GM21381 (cell line): Measurements from ENCODE around the gene PHIP.

Source experiments
- ATAC-seq: cut with Tn5 transposase; IDR thresholded peaks from one replicate; pipeline ENCODE4 v1.9.1; 2021; ENCODE audit warnings: mild to moderate bottlenecking, moderate library complexity; ENCODE audit not compliant: unreplicated experiment

PHIP gene

DNA sequence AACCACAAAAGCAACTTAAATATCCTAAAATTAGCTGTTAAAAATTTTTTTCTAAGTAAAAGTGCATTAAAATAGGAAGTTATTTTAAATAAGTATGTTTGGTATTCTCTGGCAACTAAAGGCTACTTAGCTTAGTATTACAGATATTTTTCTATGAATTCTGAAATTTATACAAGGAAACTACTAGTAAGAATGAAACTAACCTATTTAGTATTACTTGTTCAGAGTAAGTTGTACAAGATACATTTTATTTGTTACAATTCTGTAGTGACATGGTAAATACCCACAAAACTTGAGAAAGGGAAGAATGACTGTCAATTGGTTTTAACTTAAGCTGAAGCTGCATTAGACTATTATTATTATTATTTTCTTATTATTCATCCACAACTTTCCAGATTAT, 6.5 kb downstream of the PHIP start:
- ATAC-seq = no peak

DNA sequence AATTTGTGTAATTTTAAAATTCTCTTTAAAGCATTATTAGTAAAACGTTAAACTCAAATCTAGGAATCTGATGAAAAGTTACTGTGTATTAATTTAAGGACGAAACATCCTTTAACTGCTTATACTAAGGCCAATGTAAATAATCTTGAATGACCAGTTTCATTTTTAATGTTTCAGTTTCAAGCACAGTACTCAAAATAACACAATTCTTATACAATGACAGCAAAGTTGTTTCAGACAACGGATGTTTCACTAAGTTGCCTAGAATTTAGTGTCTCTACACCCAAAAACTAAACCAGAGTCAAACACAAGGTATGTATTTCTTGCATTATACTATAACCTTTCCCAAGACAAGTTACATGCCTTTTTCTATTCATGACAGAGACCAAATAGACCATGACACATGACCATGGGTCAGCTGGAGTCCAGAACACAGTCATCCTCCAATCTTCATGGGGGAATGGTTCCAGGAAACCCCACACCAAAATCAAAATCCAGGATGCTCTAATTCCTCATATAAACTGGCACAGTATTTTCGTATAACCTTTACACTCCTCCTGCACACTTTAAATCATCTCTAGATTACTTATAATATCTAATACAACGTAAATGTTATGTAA, 7.7 kb downstream of the PHIP start:
- ATAC-seq = peak; percentile 78

DNA sequence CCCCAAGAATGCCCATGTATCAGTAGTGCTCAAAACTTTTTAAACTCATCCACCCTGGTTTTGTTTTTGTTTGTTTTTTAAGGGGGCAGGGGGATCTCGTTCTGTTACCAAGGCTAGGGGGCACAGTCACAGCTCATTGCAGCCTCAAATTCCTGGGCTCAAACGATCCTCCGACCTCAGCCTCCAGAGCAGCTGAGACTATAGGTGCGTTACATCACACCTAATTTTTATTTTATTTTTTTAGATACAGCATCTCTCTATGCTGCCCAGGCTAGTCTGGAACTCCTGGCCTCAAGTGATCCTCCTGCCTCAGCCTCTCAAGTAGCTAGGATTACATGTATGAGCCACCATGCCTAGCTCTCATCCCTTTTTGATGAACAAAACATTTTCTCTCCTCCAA, 11.2 kb downstream of the PHIP start:
- no peak for ATAC-seq

DNA sequence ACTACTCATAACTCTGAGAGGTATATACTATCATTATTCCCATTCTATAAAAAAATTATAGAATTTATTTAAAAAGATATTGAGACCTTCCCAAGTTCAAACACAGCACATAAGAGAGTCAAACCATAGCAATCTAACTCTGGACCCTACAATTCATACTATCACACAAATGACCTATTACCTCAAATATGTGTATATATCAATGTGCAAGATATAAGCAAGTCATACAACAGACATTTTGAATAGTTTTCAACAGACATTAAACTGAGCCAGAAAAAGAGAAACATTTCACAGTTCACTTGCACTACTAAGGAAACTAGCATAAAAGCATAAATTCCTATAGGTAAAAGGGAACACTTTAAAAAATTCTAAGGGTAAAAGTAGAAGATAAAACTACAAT, 11.7 kb downstream of the PHIP start:
- ATAC-seq = no peak

DNA sequence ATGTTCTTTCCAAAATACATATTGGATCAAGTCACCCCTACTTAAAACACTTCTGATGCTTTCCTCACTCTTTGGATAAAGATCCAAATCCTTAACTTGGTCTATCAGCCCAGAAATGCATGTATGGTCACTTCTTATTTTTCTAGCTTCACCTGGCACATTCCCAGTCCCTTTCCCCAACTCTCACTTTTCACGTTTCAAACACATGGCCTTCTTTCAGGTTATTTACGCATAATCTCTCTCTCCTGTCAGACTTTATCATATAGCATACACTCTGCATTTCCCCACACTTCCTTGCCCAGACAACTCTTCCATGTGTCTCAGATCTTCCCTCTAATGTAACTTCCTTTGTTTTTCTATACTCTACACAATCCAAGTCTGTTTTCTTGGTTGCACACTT, 12.8 kb downstream of the PHIP start:
- no peak for ATAC-seq

DNA sequence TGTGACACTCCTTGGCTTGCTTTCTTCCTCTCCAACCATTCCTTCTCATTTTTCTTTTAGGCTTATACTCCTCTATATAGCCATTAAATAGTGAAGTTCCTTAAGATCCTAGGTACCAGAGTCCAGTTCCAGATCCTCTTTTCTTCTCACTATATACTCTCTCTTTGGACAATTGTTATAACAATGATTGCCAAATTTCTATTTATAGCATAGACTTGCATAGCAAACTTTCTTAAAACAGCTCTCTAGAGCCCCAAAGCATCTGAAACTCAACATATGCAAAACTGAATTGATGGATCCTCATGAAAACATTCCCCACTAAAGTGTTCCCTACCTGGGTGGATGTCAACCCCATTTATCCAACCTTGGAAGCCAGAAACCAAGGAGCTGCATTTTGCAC, 13.4 kb downstream of the PHIP start:
- ATAC-seq = peak; percentile 59

DNA sequence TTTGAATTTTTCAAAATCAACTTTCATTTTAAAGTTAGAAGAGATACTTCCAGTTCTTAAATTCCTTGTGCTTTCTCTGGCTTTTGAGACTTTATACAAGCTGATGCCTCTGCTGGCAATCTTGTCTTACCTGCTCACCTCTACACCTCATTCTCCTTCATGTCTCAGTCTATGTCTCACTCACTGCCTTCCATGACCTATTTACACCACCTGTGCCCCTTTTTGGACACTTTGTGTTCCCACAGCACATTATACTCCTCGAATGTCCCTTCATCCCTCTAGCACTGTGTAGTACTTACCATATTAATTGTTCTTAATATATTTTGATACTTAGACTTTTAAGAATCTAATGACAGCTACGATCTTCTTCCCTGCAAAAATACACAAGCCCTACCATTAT, 15.3 kb downstream of the PHIP start:
- no peak for ATAC-seq

DNA sequence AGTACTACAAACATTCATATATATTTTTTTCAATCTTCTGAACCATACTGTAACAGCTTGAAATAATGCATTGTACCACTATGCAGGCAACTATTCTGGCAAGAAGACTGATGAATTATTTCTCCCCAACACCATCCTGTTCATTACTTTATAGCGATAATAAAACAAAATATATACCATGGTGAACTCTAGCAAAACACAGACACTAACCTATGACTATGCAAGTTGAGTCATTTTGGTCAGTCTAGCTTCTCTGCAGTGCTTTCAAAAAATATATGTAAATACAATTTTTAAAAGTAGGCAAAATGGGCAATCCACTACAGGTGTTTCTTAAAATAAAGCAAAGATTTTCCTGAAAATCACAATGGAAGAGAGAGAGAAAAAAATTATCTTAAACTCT, 20.3 kb downstream of the PHIP start:
- ATAC-seq = no peak

DNA sequence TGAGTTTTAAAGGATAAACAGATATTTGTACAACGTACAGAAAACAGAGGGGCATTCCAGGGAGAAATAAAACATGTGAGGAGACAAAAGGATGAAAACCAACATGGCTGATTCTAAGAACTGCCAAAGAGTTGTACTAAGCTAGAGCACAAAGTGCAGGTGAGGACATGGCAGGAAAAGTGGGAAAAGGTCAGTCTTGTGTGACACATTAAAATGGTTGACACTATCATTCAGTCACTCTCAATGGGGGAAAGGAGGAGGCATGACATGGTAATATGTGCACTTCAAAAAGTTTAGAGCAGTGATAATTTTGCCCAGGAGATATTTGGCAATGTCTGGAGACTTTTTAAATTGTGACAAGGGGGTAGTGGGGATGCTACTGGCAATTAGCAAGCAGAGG, 21.8 kb downstream of the PHIP start:
- ATAC-seq = no peak

DNA sequence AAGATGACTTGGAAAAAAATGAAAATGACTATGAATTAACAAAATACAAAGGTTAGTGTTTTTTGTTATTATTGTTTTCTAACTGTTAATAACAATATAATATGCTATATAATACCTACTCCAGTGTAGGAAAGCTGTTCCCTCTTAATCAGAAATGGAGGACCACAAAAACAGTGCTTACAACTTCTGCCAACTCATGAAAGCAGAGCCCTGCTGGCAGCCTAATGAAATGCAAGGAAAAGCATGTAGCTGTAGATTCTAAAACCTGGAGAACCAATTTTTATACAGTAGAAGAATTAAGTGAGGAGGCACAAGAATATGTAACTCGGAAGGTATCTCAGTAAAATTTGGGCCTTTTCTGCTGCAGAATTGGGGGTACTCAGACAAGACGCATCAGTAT, 29.4 kb downstream of the PHIP start:
- no peak for ATAC-seq

DNA sequence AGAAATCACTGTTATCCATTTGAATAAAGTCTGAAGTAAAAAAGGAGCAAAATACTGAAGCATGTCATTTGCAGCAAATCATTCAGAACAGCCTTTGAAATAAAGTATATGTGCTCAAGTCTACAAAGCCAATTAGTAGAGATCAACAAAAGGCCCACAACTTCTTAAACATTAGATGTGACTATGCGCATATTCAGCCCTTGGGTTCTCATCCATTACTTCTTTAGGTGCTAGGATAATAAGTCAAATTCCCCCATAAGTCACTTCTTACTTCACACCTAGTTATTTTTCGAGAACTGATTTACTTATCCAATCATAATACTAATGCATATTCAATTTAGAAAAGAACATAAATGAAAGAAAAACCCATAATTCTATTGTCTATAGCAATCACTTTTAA, 31.0 kb downstream of the PHIP start:
- no peak for ATAC-seq

DNA sequence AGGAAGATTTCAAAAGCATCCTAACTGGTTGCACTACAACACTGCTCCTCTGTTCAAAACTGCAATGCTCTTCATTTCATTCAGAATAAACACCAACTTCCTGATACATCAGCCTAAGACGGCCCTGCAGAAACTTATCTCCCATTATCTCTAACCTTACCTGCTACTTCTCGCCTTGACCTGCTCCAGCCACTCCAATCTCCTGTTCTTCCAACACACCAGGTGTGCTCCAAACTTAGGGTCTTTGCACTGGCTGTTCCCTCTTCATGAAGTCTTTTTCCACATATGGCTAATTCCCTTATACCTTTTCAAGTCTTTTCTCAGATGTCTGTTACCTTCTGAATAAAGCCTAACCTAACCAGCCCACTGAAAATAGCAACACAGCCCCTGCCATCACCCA, 32.1 kb downstream of the PHIP start:
- no peak for ATAC-seq

DNA sequence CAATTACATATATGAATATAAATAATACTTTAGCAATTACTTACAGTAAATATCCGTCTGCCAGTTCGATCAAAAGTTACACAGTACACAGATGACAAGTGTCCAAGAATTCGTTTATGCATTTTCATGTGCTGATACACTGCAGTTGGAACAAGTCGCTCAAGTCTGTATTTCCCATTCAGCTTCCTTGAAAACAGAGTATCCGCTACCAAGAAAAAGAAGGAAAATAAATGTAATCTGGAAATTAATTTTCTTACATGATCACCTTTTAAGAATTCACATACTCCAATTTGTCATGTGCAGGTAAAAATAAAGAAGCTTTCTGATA, 35.3 kb downstream of the PHIP start:
- no peak for ATAC-seq

DNA sequence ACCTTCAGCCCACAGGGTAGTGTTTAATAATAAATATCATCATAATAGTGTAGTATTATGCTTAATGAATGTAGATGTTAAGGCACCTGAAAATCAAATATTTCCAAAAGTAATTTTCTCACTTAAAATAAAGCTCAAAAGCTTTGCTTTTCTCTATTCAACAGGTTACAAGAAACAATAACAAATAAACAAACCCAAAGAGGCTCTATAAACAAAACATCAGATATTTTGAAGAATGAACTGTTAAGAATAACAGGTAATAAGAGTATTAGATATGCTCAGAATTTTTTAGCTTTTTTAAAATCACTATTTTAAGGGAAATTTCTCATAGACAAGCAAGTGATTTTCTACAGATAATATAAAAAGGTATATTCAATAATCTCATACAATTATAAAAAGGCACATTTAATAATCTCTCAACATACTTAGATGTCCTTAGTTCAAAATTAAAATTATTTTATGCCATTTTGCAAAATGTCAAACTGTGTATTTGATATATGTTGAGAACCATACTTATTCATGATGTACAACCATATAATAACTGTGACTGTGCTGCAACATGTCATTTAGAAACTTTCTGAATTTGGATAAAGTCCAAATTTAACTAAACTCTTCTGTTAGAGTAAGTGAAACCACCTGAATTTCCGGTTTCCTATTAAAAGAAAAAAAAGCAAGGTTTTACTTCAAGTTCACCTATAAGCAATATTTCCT, 35.8 kb downstream of the PHIP start:
- ATAC-seq = peak; percentile 69

DNA sequence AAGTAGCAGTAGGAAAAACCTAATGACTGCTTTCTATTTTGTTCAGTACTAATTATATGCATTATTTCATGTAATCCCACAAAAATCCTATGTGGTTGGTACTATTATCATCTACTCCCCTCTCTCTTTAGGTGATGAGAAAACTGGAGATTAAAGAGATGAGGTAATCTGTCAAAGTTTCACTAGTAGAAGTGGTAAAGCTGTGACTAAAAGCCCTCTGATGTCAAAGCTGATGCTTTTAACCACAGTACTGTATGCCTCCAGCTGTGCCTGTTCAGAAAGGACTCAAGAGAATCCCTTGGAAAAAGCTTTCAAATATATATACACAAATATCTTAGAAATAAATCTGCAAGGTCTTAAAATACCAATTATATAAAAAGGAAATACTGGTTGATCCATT, 38.0 kb downstream of the PHIP start:
- peak; percentile 81 for ATAC-seq

DNA sequence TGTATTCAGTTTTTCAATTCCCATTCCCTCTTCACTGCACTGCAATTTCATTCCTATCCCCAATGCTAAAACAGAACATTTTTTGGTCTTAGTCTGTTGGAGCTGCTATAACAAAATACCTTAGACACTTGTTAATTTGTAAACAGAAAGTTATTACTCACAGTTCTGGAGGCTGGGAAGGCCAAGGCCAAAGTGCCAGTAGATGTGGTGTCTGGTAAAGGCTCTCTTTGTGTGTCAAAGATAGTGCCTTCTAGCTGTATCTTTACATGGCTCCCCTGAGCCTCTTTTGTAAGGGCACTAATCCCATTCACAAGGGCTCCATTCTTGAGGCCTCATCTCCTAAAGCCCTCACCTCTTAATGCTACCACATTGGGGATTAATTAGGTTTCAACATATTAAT, 40.0 kb downstream of the PHIP start:
- ATAC-seq = no peak

DNA sequence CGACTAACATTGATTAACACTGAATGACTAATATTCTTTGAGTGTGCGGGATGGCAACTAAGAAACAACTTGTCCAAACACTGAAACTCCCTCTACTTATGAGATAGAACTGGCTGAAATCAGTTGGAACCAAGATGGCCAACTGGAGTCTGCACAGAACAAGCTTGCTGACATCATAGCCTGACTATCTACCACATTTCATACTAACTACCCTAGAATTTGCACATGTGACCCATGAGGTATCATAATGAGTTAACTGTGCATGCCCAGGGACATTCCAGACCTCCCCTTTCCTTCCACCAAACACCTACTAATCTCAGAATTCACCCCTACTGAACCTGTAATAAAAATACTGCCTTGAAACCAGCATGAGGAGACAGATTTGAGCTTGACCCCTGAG, 43.2 kb downstream of the PHIP start:
- ATAC-seq = no peak

DNA sequence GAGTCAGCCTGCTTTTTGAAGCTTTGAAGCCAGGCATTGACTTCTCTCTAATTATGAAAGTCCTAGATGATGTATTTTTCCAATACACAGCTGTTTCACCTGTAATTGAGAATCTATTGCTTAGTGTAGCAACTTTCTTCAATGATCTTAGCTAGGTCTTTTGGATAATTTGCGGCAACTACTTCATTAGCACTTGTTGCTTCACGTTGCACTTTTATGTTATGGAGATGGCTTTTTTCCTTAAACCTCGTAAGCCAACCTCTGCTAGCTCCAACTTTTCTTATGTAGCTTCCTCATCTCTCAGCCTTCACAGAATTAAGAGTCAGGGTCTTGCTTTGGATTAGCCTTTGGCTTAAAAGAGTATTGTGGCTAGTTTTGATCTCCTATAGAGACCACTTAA, 44.8 kb downstream of the PHIP start:
- ATAC-seq = no peak

DNA sequence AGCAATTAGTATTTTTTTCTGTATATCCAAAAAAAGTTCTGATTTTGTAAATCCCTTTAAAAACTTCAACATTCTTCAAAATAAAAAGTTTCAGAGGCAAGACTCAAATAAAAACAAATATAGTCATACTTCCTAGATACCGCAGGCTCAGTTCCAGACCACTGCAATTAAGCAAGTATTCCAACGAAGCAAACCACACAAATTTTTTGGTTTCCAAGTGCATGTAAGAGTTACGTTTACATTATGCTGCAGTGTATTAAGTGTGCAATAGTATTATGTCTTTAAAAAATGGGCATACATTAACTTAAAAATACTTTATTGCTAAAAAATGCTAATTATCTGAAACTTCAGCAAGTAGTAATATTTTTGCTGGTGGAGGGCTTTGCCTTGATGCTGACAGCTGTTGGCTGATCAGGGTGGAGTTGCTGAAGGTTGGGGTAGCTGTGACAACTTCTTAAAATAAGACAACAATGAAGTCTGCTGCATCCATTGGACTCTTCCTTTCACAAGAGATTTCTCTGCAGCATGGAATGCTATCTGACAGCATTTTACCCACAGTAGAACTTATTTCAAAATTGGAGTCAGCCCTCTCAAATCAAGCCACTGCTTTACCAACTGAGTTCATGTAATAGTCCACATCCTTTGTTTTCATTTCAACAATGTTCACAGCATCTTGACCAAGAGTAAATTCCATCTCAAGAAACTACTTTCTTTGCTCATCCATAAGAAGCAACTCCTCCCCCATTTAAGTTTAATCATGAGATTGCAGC, 46.0 kb downstream of the PHIP start:
- ATAC-seq = no peak

DNA sequence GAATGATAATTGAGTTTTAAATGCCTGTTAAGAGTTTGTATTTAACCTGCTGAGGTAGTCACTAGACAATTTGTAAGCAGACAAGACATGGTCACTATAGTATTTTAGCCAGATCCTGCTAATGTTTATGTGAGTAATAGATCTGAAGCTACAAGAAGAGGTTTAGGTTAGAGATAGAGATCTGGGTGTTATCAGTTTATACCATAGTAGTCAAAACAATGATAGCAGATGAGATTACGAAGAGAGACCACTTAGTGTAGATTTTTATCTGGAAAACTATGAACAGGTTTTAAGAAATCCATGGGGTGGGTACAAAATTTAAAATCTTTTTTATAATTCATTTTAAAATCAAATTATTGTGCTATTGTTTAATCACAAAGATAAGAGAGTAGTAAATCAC, 47.5 kb downstream of the PHIP start:
- ATAC-seq = no peak

DNA sequence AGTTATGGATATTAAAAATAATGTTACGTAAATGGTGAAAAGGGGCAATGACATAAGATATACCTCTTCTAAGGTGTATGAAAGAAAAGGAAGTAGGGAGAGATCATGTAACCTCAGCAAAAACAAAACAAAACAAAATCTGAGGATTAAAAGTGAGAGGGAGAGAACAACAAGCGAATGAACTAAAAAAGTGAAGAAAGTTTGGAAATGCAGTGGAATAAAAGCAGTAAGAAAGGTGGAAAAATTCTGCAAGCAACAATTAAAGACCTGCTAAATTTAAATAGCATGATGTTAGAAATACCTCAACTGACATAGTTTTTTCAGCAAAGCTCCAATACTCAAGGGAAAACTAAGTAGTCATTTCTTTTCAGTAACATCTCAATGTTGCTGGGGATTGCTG, 48.0 kb downstream of the PHIP start:
- ATAC-seq = no peak

DNA sequence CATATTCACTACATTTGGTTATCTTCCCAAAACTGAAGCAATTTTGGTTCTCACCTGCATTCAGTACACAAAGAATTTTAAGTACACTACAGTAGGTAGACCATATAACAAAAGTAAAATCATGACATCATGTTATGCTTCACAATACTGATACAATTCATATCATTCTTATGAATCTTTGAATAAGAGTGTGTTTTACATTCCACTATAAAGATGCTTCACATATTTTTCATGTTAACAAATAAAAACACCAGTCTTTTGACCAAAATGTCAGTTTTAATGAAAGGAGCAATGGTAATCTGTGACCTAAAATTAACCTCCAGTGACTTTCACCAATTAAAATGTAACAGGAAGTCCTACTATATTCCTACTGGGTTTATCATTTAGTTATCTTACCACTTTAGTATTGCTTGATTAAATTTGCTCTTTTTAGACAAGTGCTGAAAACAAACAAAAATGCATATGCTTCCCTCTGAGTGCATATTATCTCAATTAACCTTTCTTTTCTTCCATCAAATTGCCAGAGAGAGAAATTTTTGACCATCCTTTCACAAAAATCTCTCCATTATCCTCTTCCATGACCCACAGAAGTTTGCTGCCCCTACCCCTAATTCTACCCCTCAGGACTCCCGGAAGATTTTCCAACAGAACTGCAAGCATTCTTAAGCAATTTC, 49.3 kb downstream of the PHIP start:
- no peak for ATAC-seq
